Activated CD8-positive, alpha-beta memory T cell treated with anti-CD3 and anti-CD28 coated beads, Interleukin-2, amount 50 U/mL, for 1 hour (primary cell): Measurements from ENCODE around the gene CYS1.
"Not testable (repeated sequence)": the region's sequence is repeated elsewhere in the genome, so short reads cannot be mapped to it uniquely, and the experiment has no call there.

ENCODE experiments used
- DNase-seq: peaks from one replicate; pipeline ENCODE4 v3.0.0-alpha.2; 2020; ENCODE audit errors: extremely low read depth

The CYS1 gene

DNA sequence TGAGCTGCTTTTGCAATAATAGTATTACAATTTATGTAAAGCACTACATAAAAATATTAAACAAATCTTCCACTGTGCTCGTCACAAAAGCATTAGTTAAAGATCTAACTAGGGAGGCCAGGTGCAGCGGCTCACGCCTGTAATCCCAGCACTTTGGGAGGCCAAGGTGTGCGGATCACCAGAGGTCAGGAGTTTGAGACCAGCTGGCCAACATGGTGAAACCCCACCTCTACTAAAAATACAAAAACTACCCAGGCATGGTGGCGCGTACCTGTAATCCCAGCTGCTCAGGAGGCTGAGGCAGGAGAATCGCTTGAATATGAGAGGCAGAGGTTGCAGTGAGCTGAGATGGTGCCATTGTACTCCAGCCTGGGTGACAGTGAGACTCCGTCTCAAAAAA is 49.4 kb downstream of the CYS1 start:
- not testable (repeated sequence) for DNase-seq

DNA sequence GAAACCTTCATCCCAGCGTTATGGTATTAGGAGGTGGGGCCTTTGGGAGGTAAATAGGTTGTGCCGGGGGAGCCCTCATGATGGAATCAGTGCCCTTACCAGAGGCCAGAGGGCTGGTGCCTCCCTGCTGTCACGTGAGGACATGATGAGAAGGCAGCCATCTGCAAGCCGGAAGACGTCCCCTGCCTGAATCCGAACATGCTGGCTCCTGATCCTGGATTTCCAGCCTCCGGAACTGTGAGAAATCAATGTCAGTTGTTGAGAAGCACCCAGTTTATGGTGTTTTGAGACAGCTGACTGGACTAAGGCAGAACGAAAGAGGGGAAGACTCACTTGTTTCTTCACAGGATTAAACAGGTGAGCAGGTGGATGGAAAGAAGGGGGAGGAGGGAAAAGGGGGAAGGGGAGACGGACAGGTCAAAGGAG is 49.9 kb downstream of the CYS1 start:
- DNase-seq, result no peak

DNA sequence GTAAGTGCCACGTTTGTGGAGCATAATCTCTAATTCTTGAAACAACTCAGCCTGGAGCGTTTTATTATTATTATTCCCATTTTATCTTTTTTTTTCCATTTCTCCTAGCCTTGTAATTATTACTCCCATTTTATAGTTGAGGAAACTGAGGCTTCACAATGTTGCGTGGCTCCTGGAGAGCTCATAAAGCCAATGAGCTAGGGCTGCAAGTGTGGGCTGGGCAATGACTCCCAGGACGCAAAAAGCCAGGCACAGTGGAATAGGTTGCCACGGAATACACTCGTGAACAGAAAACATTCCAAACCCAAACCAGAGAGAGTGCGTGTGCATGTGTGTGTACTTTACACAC is 50.4 kb downstream of the CYS1 start:
- DNase-seq, result no peak

DNA sequence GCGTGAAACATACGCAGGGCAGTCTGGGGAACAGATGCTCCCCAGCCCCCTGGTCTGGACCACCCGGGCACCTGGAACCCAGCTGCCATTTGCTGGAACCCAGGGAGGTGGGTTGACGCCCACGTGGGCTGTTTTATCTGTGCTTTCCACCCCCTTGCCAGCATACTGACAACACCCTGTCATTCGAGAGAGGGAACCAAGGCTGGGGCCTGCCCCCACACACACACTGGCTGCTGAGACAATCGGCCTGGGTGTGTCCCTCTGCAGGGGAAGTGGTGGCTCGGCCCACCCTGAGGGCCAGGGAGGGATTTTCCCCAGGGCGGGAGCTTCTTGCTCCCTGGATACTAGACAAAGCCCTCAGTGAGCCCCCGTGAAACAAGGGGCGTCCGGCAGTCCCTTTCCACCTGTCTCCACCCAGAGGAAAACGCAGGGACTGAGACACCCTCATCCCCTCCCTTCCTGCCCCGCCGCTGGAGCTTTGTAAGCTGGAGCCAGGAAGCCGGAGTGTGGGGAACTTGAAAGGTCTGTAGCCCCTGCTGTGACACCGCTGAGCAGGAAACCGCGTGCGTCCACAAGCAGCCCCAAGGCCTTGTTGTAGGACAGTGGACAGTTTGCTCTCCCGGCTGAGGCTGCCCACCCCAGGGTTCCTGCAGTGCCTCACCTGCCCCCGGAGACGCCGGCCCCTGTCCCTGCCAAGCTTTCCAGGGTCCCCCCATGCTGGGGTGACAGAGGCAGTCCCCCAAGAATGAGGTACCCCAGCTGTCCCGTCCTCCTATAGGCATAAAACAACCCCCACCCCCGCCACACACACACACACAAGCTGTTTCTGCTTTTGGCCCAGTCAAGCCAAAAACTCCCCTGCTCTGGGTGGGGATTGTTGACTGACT is 51.0 kb downstream of the CYS1 start:
- no peak for DNase-seq

DNA sequence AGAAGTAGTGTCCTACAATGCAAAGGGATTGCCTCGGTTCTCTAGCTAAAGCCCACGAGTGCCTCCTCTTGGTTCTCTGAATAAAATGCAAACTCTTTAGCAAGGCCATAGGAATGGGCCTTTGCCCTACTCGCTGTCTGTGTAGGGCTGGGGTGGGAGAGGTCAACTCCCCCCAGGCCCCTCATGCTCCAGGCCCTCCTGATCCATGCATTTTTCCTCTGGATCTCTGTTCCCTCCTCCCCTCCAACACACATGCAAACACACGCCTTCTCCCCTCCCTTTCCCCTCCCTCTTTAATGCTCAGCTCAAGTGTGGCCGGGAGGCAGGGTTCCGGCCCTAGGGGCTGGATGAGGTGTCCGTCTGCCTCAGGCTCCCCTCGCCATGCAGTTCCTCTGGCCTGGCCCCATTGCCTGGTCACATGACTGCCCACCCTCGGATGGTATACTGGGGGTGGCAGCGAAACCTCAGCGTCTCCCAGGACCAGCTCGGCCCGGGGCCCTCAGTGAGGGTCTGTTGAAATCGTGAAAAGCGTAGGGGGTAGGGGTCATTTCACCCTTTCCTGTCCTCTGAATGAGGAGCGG is 51.7 kb downstream of the CYS1 start:
- no peak for DNase-seq

DNA sequence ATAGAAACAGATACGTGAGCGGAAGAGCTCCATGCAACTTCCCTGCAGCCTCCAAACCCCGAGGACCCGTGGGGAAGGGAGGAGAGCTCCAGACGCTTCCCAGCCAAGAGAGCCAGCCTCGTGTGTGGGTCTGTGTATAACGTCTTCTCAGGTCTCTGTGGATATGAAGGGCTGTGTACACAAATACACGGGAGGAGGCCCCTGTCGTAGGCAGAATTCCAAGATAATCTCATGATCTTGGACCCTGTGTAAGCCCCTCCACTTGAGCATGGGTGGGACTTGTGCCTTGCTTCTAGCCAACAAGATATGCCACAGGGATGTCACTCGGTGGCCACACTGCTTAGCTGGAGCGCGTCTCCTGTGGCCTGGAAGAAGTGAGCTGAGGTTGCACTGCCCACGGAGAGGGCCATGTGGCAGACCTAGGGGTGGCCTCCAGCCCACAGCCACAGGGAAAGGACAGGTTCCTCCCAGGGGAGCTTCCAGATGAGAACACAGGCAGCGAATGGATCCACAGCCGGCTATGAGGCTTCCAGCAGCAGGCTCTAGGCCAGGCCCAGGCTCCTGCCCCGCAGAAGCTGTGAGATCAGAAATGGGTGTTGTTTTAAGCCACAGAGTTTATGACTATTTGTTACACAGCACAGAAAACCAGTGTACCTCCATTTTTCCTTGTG is 52.4 kb downstream of the CYS1 start:
- DNase-seq, result no peak

DNA sequence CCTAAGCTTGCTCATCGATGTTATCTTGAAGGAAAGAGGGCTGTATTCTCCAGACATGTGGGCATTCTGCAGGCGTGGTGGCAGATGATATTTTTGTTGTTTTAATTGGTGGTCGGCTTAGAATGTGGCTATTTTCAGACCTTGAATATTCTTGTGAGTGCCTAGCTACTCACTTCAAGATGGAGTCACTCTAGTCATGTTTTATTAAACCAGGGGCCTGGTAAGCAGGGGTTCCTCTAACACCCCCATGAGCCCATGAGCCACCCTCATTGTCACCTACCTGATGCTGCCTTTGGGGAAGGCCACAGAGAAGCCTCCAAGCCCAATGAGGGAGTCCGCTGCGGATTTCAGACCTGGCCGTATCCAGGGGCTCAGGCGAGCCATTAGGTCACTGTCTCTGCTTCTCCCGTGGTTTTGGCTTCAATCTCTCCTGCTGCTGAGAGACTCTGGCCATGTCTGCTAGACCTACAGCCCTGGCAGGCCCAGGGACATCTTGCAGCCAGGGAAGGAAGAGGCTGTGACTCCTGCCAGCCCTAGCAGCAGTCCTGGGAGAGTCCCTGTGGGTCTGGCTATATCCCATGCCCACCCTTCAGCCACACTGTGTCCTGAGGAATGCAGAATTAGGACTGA is 53.2 kb downstream of the CYS1 start:
- DNase-seq, result no peak

DNA sequence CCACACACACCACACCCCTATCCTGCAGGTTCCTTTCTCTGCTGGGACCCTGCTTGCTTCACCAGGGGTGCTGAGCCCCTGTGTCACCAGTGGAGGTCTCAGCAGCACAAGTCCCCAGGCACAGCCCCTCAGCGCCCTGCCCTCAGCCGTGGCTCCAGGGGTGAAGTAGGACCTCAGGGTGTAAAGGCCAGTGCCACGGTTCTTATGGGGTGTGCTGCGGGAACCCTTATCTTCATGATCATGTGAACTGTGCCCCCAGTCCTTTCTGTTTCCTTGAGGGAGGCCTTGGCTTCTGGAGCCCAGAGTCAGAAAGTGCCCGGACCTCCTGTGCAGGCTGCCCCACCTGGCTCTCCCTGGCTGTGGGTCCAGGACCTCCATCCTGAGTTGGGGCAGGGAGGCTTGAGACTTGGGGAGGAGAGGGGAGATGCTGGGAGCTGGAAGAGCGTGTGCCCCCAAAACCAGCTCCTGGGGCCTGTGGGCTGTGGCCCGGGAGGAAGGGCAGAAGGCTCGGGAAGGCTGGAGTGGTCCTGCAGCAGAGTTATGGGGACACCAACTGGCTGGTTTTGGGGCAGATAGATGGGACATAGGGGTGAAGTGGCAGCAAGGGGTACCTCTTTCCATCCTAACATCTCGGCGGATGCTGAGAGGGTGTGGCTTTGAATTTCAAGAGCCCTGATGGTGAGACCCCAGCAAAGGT is 57.1 kb downstream of the CYS1 start:
- no peak for DNase-seq

DNA sequence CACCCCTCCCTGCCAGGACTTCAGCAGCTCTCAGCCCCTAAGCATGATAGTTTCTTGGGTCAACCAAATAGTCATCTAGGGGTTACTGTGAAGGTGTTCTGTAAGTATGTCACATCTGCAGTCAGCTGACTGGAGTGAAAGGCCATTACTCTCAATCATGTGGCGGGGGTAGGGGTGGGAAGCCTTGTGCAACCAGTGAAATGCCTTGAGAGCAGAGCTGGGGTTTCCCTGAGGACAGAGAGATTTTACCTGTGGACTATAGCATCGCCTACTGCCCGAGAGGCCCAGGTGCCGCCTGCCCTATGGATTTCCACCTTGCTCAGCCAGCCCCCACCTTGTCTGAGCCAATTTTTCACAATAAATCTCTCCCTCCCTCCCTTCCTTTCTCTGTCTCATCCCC is 57.8 kb downstream of the CYS1 start:
- DNase-seq, result no peak

DNA sequence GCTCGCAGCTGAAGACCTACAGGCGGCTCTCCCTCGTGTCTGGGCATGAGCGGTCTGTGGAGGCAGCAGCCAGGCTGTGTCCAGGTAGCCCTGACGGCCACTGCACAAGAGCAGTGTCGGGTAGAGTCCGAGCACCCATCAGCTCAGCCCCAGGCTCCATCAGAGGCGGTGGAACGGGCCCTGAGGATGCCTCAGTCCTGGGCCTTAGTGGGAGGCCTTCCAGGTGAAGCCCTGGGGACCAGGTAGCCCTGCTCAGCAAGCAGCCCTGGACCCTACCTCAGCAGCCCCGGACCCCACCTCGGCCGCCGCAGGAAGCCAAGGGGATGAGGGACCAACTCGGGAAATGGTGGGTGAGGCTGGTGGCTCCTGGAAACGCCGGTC is 58.2 kb downstream of the CYS1 start:
- no peak for DNase-seq

DNA sequence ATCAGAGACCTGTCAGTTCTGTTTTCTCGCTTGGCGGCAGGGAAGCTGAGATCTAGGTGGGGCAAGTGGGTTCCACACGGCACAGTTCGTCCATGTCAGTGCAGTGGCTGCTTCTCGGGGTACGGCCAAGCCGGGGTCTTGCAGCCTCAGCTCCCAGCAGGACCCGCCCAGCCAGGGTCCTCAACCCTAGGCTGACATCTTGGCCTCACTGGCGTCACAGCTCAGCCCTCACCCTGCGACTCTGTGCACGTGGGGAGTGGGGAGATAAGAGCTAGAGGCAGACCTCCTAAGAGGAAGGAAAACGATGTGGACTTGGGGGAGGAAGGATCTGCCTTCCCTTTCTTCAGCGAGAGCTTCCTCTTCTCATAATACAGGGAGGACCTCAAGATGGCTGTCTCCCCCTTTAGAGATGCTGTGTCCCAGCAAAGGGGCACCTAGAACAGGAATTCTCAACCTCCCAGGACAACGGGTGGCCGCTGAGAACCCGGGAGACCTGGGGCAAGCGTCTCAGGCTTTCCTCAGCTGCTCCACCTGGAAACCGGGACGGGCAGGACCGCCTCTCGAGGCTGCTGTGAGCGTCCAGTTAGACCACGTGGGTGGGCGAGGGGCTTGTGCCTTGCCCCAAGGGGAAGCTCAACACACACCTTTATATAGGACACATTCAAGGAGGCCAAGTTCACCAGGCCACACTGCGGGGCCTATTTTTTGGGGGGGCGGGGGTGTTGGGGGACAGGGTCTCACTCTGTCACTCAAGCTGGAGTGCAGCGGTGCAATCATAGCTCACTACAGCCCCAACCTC is 60.4 kb downstream of the CYS1 start:
- DNase-seq, result no peak

DNA sequence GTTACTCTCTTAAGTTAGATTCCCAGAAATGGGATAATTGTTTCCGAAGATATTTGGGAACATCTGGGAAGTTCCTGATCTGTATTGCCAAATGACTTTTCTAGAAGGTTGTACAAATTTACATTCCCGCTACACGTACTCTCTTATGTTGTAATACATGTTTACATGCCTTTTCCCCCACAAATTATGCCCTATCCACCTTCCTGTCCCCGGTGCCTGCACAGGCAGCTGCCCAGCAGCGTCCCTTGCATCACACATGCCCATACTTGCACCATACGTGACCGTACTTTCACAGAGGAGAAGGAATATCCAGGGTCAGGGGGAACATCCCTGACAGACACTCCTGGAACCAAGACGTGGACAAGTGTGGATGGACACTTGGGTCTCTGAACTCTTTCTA is 61.0 kb downstream of the CYS1 start:
- no peak for DNase-seq

DNA sequence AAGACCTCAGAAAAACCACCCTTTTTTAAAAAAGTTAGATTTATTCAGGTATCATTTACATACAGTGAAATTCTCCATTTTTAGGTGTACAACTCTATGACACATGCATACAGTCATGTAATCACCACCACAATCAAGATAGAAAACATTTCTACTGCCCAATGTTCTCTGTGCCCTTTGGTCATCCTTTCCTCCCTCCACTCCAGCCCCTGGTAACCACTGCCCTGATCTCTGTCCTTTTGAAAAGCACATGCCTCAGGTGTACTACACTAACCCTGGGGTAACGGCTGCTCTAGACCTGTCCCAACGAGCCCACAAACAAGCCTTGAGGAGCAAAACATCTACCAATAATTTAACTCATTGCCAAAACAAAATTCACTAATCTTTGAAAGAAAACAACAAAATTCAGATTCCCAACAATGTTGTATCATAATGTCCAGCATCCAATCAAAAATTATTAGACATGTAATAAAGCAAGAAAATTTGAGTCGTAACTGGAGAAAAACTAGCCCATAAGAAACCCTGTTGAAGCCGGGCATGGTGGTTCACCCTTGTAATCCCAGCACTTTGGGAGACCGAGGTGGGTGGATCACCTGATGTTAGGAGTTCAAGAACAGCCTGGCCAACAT is 62.8 kb downstream of the CYS1 start:
- DNase-seq, result no peak

DNA sequence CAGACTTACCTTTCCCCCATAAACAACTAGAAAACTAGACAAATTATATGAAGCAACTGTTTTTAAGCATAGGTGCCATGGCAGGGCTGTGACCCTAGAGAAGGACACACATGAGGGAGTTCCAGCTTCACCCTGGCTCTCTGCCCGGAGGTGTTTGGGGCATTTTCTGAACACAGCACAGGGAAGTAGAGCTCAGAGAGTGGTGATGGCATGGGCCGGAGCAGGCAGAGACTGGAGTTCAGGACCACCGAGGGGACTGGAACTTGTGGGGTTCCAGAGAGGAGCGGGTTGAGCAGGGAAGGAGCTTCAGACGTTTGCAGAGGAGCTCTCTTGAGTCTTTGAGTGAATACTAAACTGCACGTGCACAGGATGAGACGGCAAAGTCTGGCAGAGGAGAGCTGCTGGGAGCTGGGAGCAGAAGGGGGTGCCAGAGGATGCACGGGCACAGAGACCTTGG is 63.4 kb downstream of the CYS1 start:
- no peak for DNase-seq

DNA sequence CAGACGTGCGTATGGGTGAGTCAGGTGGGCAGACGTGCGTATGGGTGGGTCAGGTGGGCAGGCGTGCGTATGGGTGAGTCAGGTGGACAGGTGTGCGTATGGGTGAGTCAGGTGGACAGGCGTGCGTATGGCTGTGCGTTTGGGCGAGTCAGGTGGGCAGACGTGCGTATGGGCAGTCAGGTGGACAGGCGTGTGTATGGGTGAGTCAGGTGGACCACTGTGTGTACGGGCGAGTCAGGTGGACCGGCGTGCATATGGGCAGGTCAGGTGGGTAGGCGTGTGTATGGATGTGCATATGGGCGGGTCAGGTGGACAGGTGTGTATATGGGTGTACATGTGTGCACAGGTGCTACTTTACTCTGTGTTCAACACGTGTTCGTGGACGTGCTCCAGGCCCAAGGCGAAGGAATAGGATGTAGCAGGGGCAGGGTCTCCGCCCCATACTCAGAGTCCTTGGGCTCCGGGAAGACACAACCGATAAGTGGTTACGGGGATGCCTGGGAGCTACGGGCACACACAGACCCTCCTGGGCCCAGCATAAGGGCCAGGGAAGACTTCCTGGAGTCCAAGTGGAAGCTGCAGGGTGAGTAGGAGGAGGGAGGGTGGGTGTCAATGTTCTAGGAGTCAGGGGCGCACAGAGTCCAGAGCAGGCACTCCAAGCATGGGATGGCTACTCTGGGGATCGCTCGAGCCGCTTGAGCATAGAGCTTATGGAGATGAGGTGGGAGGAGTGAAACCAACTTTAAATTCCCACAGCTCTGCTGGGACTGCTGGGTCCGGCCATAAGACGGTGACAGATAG is 64.0 kb downstream of the CYS1 start:
- no peak for DNase-seq

DNA sequence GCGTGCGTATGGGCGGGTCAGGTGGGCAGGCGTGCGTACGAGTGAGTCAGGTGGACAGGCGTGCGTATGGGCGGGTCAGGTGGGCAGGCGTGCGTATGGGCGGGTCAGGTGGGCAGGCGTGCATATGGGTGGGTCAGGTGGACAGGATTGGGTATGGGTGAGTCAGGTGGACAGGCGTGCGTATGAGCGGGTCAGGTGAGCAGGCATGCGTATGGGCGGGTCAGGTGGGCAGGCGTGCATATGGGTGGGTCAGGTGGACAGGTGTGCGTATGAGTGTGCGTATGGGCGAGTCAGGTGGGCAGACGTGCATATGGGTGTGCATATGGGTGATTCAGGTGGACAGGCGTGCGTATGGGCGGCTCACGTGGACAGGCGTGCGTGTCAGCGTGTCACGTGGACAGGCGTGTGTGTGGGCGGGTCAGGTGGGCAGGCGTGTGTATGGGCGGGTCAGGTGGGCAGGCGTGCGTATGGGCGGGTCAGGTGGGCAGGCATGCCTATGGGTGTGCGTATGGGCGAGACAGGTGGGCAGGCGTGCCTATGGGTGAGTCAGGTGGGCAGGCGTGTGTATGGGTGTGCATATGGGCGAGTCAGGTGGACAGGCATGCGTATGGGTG is 64.7 kb downstream of the CYS1 start:
- not testable (repeated sequence) for DNase-seq

DNA sequence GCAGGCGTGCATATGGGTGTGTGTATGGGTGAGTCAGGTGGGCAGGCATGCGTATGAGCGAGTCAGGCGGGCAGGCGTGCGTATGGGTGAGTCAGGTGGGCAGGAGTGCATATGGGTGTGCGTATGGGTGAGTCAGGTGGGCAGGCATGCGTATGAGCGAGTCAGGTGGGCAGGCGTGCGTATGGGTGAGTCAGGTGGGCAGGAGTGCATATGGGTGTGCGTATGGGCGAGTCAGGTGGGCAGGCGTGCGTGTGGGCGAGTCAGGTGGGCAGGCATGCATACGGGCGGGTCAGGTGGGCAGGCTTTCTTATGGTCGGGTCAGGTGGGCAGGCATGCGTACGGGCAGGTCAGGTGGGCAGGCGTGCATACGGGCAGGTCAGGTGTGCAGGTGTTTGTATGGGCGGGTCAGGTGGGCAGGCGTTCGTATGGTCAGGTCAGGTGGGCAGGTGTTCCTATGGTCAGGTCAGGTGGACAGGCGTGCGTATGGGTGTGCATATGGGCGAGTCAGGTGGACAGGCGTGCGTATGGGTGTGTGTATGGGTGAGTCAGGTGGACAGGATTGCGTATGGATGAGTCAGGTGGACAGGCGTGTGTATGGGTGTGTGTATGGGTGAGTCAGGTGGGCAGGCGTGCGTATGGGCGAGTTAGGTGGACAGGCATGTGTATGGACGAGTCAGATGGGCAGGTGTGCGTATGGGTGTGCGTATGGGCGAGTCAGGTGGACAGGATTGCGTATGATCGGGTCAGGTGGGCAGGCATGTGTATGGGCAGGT is 65.6 kb downstream of the CYS1 start:
- no peak for DNase-seq

DNA sequence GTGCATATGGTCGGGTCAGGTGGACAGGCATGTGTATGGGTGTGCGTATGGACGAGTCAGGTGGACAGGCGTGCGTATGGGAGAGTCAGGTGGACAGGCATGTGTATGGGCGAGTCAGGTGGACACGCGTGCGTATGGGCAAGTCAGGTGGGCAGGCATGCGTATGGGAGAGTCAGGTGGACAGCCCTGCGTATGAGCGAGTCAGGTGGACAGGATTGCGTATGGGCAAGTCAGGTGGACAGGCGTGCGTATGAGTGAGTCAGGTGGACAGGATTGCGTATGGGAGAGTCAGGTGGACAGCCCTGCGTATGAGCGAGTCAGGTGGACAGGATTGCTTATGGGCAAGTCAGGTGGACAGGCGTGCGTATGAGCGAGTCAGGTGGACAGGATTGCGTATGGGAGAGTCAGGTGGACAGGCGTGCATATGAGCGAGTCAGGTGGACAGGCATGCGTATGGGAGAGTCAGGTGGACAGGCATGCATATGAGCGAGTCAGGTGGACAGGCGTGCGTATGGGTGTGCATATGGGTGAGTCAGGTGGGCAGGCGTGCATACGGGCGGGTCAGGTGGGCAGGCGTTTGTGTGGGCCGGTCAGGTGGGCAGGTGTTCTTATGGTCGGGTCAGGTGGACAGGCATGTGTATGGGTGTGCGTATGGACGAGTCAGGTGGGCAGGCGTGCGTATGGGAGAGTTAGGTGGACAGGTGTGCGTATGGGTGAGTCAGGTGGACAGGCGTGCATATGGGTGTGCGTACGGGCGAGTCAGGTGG is 66.4 kb downstream of the CYS1 start:
- DNase-seq, result not testable (repeated sequence)
